Fibroblast of skin of back (primary cell): Measurements from ENCODE around the gene SPATA24. TPM values are rescaled to one million over a fixed set of nuclear protein-coding genes. Genes with fewer than 3 reads are reported as not detected.
"Not testable (repeated sequence)": the region's sequence is repeated elsewhere in the genome, so short reads cannot be mapped to it uniquely, and the experiment has no call there.

ENCODE experiments used
- DNase-seq: peaks from one replicate; pipeline ENCODE4 v3.0.0-alpha.2; 2013
- polyA plus RNA-seq, 2 experiments: library from polyadenylated mRNA; unstranded; fragments of 120-200 nt; gene quantifications; one replicate each; pipeline ENCODE4 v1.2.1, GENCODE V29; 2013; ENCODE audit not compliant: insufficient read length in 2 of 2

SPATA24 gene, protein sequence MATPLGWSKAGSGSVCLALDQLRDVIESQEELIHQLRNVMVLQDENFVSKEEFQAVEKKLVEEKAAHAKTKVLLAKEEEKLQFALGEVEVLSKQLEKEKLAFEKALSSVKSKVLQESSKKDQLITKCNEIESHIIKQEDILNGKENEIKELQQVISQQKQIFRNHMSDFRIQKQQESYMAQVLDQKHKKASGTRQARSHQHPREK
- 5.1 TPM for polyA plus RNA-seq (2013, experiment 1 of 2; ENCODE audit: insufficient read length)
- polyA plus RNA-seq (2013, experiment 2 of 2; ENCODE audit: insufficient read length) = 4.4 TPM

DNA sequence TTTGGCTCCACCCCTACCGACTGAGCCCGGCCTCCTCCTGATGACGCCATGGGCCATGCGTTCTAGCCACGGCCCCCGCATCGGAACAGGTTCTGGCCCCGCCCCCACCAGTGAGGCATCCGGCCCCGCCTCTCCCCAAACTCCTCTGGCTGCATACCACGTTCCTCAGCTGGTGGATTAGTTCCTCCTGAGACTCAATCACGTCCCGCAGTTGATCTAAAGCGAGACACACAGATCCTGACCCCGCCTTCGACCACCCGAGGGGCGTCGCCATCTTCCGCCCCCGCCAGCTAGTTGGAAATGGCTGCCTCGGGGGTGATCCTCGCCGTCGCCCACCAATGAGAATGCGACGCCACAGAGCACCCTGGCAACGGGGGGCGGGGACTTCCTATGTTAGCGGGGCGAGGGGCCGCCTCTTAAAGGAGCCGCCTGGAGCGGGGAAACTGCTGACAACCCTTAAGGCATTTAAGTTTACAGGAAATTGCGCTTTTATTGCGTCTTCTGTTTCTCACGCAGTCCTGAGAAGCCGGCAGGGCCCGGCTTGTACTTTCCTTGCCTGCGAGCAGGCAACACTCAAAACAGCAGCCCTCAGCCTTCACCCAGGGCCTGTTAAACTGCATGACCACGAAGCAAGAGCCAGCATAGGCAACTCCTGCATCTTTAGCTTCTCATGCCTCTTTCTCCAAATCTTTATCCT lies at the start of gene SPATA24:
TSS of gene SPATA24 (minus strand) at position 303 of the 697 bp plus-strand sequence. CDS start at position 274, 29 bp downstream.
- peak; percentile 97 for DNase-seq

DNA sequence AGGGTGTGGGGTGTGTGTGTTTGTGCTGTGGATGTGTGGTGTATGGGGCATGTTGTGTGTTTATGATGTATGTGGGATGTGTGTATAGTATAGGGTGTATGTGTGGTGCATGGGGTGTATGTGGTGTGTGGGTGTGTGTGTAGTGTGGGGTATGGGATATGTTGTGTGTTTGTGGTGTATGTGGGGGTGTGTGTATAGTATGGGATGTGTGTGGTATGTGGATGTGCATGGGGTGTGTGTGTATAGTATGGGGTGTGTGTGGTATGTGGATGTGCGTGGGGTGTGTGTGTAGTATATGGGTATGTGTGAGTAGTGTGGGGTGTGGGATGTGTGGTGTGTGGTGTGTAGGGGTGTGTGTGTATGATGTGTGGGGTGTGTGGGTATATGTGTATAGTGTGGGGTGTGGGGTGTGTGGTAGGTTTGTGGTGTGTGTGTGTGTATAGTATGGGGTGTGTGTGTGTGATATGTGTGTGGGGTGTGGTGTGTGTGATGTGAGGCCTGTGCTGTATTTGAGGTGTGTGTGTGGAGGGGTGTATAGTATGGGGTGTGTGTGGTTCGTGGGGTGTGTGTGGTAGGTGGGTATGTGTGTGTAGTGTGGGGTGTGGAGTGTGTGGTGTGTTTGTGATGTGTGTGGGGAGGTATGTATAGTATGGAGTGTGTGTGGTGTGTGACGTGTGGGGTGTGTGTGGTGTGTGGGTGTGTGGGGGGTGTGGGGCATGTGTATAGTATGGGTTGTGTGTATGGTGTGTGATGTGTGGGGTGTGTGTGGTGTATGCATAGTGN lies 48.2 kb upstream of the SPATA24 start:
- no peak for DNase-seq

DNA sequence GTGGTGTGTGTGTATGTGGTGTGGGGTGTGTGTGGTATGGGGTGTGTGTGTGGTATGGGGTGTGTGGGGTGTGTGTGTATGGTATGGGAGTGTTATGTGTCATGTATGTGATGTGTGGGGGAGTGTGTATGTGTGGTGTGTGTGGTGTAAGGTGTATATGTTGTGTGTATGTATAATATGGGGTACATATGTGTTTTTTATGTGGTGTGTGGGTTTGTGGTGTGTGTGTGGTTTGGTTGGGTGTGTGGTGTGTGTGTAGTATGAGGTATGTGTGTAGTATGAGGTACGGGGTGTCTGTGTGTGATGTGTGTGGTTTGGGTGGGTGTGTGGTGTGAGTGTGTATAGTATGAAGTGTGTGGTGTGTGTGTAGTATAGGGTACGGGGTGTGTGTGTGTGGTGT lies 47.3 kb upstream of the SPATA24 start:
- no peak for DNase-seq

DNA sequence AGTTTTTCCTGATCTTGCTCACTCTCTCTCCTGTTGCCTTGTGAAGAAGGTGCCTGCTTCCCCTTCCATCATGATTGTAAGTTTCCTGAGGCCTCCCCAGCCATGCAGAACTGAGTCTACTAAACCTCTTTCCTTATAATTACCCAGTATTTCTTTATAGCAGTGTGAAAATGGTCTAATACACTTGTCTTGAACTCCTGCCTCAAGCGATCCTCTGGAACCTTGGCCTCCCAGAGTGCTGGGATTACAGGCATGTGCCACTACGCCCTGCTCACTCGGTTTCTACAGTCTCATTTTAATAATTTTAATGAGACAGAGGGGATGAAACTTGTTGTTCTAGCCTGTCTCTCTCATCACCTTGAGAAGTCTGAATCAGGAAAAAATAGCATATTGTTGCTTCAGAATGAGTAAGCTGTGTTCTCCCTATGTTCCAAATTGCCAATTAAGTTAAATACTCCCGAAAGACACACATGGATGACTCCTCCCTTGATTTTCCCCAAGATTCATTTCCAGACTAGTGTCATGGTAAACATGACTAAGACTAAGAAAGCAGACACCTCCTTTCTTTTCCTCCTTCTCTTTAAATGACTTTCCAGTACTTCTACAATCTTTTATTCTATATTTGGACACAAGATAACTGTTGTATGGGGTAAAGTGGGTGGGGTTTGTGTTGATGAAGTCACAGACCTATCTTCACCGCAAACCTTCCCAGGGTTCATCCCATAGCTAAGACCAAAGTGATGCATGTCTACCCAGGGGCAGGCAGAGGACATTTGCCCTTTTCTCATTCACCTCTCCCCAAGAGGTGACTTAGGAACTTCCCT lies 43.3 kb upstream of the SPATA24 start:
- peak; percentile 70 for DNase-seq

DNA sequence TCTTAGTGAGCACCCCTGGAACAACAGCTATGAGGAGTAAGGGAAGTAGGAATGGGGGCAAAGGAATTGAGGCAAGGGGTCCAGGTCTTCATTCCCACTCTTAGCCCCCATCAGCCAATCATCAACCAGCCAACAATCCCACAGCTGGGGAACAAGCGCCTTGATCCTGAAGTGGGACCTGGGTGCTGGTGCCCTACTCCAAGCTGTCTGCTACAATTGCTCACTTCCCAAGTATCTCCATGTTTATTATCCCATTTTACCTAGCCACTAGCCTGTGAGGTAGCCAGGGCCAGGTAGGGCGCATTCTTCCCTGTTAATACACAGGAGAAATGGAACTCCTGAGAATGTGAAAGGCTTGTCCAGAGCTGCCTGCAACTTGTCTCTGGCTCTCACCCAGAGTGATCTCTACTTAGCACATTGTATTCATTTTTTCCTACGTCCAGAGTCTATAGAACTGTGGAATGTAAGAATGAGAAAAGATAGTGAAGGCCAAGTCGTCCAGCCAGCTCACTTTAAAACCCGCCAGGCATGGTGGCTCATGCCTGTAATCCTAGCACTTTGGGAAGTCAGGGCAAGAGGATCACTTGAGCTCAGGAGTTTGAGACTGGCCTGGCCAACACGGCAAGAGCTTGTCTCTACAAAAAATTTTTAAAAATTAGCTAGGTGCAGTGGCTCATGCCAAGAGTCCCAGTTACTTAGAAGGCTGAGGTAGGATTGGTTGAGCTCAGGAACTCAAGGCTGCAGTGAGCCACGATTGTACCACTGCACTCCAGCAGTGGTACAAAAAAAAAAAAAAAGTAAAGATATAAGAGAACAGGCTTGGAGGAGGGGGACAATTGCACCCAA lies 41.7 kb upstream of the SPATA24 start:
- DNase-seq = peak; percentile 83

DNA sequence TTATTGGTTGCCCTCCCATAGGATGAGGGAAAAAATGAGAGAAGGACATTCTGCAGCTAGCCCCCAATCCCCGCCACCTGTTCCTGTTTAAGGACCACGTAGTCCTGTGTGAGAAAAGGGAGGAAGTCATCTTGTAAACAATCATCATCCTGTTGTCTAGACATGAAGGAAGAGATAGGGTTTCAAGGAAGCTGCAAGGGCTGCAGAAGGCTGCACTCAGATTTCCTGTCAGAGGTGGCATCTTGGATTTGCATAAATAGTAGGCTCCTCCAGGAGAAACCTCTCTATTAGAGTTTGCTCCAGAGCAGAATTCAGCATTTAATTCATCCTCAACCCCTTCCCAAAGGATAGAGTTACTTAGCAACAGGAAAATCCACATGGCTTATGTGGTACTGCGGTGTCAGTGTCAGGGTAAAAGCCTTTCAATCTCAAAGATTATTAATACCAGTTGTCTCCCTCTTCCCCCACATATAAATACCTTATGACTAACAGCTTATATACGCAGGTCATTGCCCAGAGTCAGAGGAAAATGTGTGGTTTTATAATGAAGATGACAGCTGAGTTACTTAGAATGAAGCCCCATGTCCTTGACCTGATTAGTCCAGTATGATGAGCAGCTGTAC lies 40.1 kb upstream of the SPATA24 start:
- peak; percentile 90 for DNase-seq

DNA sequence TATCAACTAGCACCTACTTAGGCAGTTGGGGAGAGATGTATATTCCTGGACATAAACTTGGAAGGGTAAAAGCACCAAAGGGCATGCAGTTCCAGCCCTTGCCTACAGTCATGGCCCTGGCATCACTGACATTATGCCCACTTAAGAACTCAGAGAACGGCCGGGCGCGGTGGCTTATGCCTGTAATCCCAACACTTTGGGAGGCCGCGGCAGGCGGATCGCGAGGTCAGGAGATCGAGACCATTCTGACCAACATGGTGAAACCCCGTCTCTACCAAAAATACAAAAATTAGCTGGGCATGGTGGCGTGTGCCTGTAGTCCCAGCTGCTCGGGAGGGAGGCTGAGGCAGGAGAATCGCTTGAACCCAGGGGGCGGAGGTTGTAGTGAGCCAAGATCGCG lies 36.5 kb upstream of the SPATA24 start:
- DNase-seq = not testable (repeated sequence)

DNA sequence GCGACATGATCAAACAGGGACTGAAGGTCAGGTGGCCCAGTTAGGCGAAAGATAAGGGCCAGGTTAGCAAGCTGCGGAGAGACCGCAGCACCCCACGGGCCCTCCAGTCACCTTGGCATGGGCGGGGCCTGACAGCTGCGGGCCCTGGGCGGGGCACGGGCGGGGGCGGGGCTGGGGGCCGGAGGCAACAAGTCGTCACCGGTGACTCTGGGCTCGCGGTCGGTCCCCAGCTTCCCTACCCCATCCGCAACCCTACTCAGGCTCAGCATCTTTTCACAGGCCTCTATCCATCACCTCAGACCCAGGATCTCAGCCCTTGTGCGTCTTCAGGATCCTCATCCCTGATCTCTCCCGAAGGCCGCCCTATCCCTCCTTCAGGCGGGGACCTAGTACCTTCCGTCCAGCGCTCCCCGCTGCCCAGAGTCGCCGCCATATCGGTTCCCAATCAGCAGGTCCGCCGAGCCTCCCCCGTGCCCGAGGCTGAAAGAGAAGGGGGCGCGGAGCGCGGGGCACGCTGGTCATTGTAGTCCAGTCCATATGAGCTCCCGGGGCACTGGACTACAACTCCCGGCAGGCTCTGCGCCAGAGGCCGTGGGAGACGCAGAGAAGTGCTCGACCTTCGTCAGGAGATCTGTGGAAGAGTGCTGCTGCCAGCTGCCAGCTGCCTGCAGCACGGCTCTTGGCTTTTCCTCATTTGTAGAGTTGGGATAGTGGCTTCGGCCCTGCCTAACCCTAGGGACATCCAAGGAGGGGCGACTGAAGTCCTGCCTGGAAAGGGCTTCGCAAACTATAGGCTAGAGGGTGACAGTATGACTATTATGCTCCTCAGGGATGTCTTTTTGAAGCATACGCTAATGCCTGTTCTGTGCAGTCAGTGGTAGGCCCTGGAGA lies 35.4 kb upstream of the SPATA24 start, which contains the start of gene DNAJC18:
TSS of gene DNAJC18 (minus strand) at position 513 of the 891 bp plus-strand sequence. CDS start at position 433, 80 bp downstream.
- DNase-seq = peak; percentile 90

DNA sequence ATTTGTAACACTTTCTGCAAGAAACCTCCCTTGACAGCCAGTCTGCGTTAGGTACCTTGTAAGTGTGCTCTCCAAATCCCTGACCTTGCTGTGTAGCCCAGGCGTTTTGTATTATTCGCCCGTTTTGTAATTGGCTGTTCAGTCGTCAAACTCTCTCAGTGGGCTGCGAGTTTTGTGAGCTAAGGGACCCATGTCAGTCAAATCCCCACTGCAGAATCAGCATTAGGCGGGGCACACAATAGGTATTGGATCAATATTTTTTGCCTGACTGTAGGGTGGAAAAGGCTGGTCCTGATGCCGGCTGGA lies 34.8 kb upstream of the SPATA24 start:
- DNase-seq = no peak

DNA sequence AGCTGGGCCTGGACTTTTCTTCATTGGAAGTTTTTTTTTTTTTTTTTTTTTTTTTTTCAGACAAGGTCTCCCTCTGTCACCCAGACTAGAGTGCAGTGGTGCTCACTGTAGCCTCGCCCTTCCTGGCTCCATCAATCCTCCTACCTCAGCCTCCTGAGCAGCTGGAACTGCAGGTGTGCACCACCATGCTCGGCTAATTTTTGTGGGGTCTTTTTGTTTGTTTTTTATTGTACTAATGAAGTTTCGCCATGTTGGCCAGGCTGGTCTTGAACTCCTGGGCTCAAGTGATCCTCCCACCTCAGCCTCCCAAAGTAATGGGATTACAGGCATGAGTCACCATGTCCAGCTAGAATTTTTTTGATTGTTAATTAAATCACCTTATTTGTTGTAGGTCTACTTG lies 31.8 kb upstream of the SPATA24 start:
- no peak for DNase-seq

DNA sequence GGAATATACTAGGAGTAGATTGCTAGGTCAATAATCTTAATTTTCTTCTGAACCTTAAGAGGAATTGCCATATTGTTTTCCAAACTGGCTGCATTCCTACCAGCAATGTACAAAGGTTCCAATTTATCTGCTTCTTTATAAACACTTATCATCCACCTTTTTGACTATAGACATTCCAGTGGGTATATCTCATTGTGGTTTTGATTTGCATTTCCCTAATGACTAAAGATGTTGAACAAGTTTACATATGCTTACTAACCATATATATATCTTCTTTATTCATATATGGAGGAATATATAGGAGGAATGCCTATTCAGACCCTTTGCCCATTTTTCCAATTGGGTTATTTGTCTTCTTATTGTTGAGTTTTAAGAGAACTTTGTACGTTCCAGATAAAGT lies 27.8 kb upstream of the SPATA24 start:
- no peak for DNase-seq

DNA sequence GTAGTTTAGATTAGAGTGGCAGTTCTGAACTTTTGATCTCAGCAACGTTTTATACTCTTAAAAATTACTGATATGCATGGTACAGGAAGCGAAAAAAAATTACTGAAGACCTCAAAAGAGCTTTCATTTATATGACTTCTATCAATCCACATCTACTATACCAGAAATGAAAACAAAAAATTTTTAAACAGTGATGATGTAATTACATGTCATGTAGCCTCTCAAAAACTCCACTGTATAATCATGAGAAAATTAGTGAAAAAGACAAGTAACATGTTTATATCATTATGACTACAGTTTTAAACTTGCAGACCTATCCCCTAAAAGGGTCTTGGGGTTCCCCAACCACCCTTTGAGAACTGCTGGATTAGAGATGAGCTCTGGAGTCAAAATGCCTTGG lies 26.1 kb upstream of the SPATA24 start:
- no peak for DNase-seq

DNA sequence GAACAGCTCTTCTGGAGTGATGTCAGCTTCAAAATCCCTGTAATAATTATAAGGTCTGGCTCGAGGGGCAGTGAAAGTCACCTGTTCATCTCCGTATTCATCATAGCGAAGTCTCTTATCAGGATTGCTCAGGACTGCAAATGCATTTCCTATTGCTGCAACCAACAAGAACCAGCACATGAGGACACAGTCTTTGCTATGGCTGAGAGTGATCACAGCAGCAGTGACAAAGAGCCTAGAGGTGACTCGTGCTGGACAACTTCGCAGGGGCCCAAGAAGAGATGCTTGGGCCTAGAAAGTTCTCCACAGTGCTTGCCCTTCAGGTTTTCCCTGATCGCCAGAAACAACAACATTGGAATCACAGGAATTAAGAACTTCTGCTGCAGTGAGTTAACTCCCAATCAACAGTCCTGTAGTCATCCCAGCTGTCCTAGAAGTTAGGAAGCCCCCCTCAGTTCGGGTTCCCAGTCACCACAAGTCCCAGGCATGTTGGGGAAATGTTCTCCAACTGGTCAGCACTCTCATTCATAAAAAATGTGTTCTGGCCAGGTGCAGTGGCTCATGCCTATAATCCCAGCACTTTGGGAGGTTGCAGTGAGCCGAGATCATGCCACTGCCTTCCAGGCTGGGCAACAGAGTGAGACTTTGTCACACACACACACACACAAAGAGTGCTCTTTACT lies 22.5 kb upstream of the SPATA24 start:
- no peak for DNase-seq

DNA sequence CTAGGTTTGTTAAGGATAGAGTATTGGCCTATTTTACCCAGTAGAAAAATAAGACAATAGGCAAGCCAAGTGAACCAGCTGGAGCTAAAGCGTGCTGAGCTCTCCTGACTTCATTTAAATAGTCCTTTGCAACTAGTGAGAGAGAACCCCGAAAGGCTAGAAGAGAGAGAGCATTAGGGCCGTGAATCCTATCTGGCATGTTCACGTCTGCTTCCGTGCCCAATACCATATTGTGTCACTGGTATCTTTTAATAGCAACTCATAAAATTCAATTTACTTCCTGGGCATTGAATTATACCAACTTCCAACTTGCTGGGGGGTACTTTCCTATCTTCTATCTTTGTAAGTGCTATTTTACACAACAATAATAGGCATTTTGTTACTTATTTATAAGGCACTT lies 21.6 kb upstream of the SPATA24 start:
- DNase-seq = no peak

DNA sequence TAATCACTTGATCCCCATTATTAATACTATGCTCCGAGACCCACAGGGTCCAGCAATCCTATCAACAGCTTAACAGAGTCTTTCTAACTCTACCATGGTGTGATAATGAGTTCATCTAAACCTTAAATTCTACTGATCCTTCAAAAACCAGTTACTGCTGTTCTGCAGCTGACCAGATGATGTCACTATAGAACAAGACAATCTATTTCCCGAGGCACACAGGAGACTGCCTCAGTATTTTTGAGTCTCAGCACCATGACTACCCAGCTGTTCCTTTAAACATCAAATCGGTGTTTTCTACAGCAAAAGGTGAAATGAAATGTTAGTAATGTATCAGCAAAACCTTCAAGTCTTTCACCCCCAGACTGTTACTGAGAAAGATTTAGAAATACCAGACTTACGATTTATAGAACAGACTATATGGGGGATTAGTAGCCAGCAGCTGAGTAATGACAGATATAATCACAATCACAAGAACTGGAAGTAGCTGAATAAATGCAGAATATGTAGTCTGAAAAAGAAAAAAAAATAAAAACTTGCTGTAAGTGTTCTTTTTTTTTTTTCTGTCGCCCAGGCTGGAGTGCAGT lies 18.5 kb upstream of the SPATA24 start:
- DNase-seq = peak; percentile 67

DNA sequence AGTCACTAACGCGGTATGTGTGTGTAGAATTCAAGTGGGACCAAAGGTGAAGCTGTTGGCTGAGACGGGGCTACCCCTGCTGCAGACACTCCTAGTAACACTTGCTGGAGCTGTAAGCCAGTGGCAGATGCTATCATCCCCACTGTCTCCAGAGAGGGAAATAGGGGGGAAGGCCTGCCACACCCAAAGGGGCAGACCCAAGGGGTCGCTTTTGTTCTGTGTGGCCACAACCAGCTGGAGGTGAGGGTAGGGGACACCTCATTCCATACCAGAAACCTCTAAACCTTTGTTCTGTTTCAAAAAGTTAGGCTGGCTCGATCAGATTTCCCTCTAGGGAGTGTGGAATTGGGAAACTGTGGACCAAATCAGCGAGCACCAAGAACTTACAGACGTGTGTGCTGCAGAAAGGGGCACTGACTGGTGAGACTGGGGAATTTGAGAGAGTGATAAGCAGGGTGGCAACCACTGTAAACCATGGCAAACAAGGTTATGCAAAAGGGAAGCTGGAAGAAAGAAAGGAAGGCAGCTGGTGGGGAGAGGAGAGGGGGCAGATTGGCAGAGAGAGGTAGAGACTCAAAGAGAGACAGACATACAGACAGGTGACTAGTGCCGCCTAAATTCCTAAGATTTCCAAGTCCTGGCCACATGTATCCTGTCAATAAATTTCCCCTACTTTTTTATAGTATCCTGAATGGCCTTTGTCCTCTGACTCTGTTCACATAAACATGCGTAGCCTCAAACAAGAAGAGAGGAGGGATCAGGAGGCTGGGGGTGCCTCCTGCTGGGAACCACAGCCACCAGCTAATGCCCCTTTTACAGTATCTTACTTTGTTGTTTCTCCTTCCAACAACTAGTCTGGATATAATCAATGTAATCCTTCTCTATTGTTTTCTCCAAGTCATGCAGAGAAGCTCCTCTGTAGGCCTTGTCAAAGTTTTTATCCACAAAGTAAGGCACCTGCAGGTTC lies 15.6 kb upstream of the SPATA24 start:
- DNase-seq = no peak

DNA sequence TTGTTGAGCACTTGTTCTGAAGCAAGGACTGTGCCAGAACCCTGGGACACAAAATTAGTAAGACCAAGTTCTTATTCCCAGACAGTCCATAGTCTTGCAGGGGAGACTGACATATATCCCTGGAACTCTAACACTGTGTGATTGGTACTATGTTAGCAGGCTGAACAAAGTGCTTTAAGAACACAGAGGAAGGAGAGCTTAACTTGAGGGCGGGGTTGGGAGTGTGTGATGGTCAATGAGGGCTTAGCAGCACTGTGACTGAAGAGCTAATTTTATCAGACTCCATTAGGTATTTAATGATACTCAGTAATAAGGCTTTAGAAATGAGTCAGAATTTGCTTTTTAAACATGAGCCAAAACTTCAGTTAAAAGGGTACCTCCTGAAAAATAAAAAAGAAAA lies 14.9 kb upstream of the SPATA24 start:
- DNase-seq = no peak

DNA sequence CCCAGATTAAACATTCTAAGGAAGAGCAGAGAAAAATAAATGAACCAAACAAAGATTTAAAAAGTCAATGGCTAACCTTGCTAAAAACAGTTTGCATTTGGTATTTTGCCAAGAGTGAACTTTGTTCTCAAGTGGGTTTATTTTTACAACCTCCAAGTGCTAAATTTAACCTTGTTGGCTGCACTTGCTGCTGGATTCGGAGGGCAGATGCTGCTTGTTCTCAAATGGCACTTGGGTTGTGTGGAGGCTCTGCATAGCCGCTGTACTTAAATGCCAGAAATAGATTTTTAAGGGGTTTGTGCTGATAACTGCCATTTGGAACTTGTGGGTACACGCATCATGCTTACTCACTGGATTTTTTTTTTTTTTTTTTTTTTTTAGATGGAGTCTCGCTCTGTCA lies 13.3 kb upstream of the SPATA24 start:
- DNase-seq = no peak
